ENCODE results near the gene GUK1.

Gene GUK1

GRCh38 chr1:228147768-228148167 is 7.7 kb downstream of the GUK1 start:
- Mint-ChIP-seq H3K27me3 (no peaks in the 10 kb centered on the region), H3K4me1 (ENCODE audit: low read depth) (peaks cover 18% of the 10 kb centered on the region), H3K4me3 (no peak overlapping the region), H3K36me3 (ENCODE audit: low read depth) (peaks cover 54% of the 10 kb centered on the region), H3K27ac (no peak overlapping the region), H3K9me3 (no peaks in the 10 kb centered on the region)
- no peak for DNase-seq

- peaks cover 12% of the 10 kb centered on the region for H3K4me1 Mint-ChIP-seq (ENCODE audit: low read depth)
- peaks cover 48% of the 10 kb centered on the region for H3K36me3 Mint-ChIP-seq (ENCODE audit: low read depth)
- H3K27me3 Mint-ChIP-seq: no peaks in the 10 kb centered on the region
- no peak overlapping the region for H3K27ac Mint-ChIP-seq
- no peak overlapping the region for H3K4me3 Mint-ChIP-seq
- no peaks in the 10 kb centered on the region for H3K9me3 Mint-ChIP-seq
- DNase-seq: no peak
Observed at GRCh38 chr1:228148196-228148861, 8.2 kb downstream of the GUK1 start.

GRCh38 chr1:228148935-228149405 is 8.9 kb downstream of the GUK1 start:
- peaks cover 42% of the 10 kb centered on the region for H3K36me3 Mint-ChIP-seq (ENCODE audit: low read depth)
- H3K27me3 Mint-ChIP-seq: no peaks in the 10 kb centered on the region
- H3K4me3 Mint-ChIP-seq: no peak overlapping the region
- H3K4me1 Mint-ChIP-seq (ENCODE audit: low read depth): peaks cover 6% of the 10 kb centered on the region
- no peak overlapping the region for H3K27ac Mint-ChIP-seq
- no peaks in the 10 kb centered on the region for H3K9me3 Mint-ChIP-seq
- peak; percentile 25 for DNase-seq

- no peaks in the 10 kb centered on the region for H3K27me3 Mint-ChIP-seq
- H3K9me3 Mint-ChIP-seq: no peaks in the 10 kb centered on the region
- peak; percentile 23 for DNase-seq
- H3K4me3 Mint-ChIP-seq: no peak within 1 kb of the TSS
- H3K27ac Mint-ChIP-seq: no peak within 1 kb of the TSS
- peaks cover 39% of the 10 kb centered on the region for H3K36me3 Mint-ChIP-seq (ENCODE audit: low read depth)
- H3K4me1 Mint-ChIP-seq (ENCODE audit: low read depth): peaks cover 8% of the 10 kb centered on the region
Observed at GRCh38 chr1:228149406-228150119, 9.5 kb downstream of the GUK1 start, which contains the start of gene GJC2. GJC2 (plus strand) TSS chr1:228149930; CDS start chr1:228157759, 7,829 bp downstream.

- no peak overlapping the region for H3K27ac Mint-ChIP-seq
- no peaks in the 10 kb centered on the region for H3K27me3 Mint-ChIP-seq
- H3K4me3 Mint-ChIP-seq: no peak overlapping the region
- peaks cover 13% of the 10 kb centered on the region for H3K4me1 Mint-ChIP-seq (ENCODE audit: low read depth)
- H3K36me3 Mint-ChIP-seq (ENCODE audit: low read depth): peaks cover 36% of the 10 kb centered on the region
- no peaks in the 10 kb centered on the region for H3K9me3 Mint-ChIP-seq
- DNase-seq: no peak
Observed at GRCh38 chr1:228150120-228150460, 10.0 kb downstream of the GUK1 start.

GRCh38 chr1:228150461-228151179 is 10.5 kb downstream of the GUK1 start:
- H3K36me3 Mint-ChIP-seq (ENCODE audit: low read depth): peaks cover 34% of the 10 kb centered on the region
- peaks cover 18% of the 10 kb centered on the region for H3K4me1 Mint-ChIP-seq (ENCODE audit: low read depth)
- H3K27me3 Mint-ChIP-seq: no peaks in the 10 kb centered on the region
- H3K9me3 Mint-ChIP-seq: no peaks in the 10 kb centered on the region
- no peak for DNase-seq
- no peak overlapping the region for H3K27ac Mint-ChIP-seq
- no peak overlapping the region for H3K4me3 Mint-ChIP-seq

- Mint-ChIP-seq H3K27me3 (no peaks in the 10 kb centered on the region), H3K4me3 (no peak overlapping the region), H3K4me1 (ENCODE audit: low read depth) (peaks cover 22% of the 10 kb centered on the region), H3K36me3 (ENCODE audit: low read depth) (peaks cover 26% of the 10 kb centered on the region), H3K27ac (peak overlapping the region; percentile 27), H3K9me3 (no peaks in the 10 kb centered on the region)
- no peak for DNase-seq
Observed at GRCh38 chr1:228151180-228151925, 11.3 kb downstream of the GUK1 start.

- no peaks in the 10 kb centered on the region for H3K9me3 Mint-ChIP-seq
- no peak for DNase-seq
- no peak overlapping the region for H3K4me3 Mint-ChIP-seq
- H3K27me3 Mint-ChIP-seq: no peaks in the 10 kb centered on the region
- peaks cover 27% of the 10 kb centered on the region for H3K4me1 Mint-ChIP-seq (ENCODE audit: low read depth)
- H3K36me3 Mint-ChIP-seq (ENCODE audit: low read depth): peaks cover 17% of the 10 kb centered on the region
- H3K27ac Mint-ChIP-seq: peak overlapping the region; percentile 53
Observed at GRCh38 chr1:228152097-228152917, 12.2 kb downstream of the GUK1 start.

- Mint-ChIP-seq H3K4me3 (no peak overlapping the region), H3K4me1 (ENCODE audit: low read depth) (peaks cover 27% of the 10 kb centered on the region), H3K36me3 (ENCODE audit: low read depth) (peaks cover 11% of the 10 kb centered on the region), H3K27ac (peak overlapping the region; percentile 53), H3K9me3 (no peaks in the 10 kb centered on the region), H3K27me3 (no peaks in the 10 kb centered on the region)
- DNase-seq: no peak
Observed at GRCh38 chr1:228152918-228153258, 12.8 kb downstream of the GUK1 start.

GRCh38 chr1:228154021-228154669 is 14.1 kb downstream of the GUK1 start:
- Mint-ChIP-seq H3K27me3 (no peaks in the 10 kb centered on the region), H3K4me1 (ENCODE audit: low read depth) (peaks cover 27% of the 10 kb centered on the region), H3K27ac (peak overlapping the region; percentile 71), H3K36me3 (ENCODE audit: low read depth) (peaks cover 3% of the 10 kb centered on the region), H3K9me3 (no peaks in the 10 kb centered on the region), H3K4me3 (no peak overlapping the region)
- no peak for DNase-seq

- no peaks in the 10 kb centered on the region for H3K9me3 Mint-ChIP-seq
- peak; percentile 48 for DNase-seq
- peak overlapping the region; percentile 71 for H3K27ac Mint-ChIP-seq
- no peaks in the 10 kb centered on the region for H3K27me3 Mint-ChIP-seq
- H3K36me3 Mint-ChIP-seq (ENCODE audit: low read depth): peaks cover under 1% of the 10 kb centered on the region
- H3K4me1 Mint-ChIP-seq (ENCODE audit: low read depth): peaks cover 27% of the 10 kb centered on the region
- no peak overlapping the region for H3K4me3 Mint-ChIP-seq
Observed at GRCh38 chr1:228154670-228155571, 14.8 kb downstream of the GUK1 start.

GRCh38 chr1:228155596-228156514 is 15.8 kb downstream of the GUK1 start:
- H3K9me3 Mint-ChIP-seq: no peaks in the 10 kb centered on the region
- H3K4me3 Mint-ChIP-seq: no peak overlapping the region
- H3K4me1 Mint-ChIP-seq (ENCODE audit: low read depth): peaks cover 27% of the 10 kb centered on the region
- no peaks in the 10 kb centered on the region for H3K36me3 Mint-ChIP-seq (ENCODE audit: low read depth)
- H3K27ac Mint-ChIP-seq: peak overlapping the region; percentile 71
- no peaks in the 10 kb centered on the region for H3K27me3 Mint-ChIP-seq
- DNase-seq: no peak
